HG03280 (cell line): ENCODE results near the gene ACHE.
A peak's percentile ranks its signal among the peaks of the same experiment; 100 is the strongest.

ENCODE experiments used
- ATAC-seq: cut with Tn5 transposase; IDR thresholded peaks from one replicate; pipeline ENCODE4 v1.9.1; 2021; ENCODE audit warnings: mild to moderate bottlenecking, moderate library complexity; ENCODE audit not compliant: unreplicated experiment

ACHE gene

GRCh38 chr7:100897772-100898454 is 2.2 kb upstream of the ACHE start:
- ATAC-seq: no peak

- ATAC-seq: no peak
Measured at GRCh38 chr7:100896732-100897608, 1.3 kb upstream of the ACHE start.

GRCh38 chr7:100895956-100896731 is 456 bp upstream of the ACHE start:
- ATAC-seq: no peak

GRCh38 chr7:100894860-100895700 is 608 bp downstream of the ACHE start:
- no peak for ATAC-seq

GRCh38 chr7:100893910-100894721 is 1.6 kb downstream of the ACHE start:
- no peak for ATAC-seq

- ATAC-seq: no peak
Measured at GRCh38 chr7:100893318-100893895, 2.3 kb downstream of the ACHE start.

- no peak for ATAC-seq
Measured at GRCh38 chr7:100892364-100893317, 3.0 kb downstream of the ACHE start.

GRCh38 chr7:100891568-100892247 is 4.0 kb downstream of the ACHE start:
- no peak for ATAC-seq

- no peak for ATAC-seq
Measured at GRCh38 chr7:100890653-100891567, 4.8 kb downstream of the ACHE start.

GRCh38 chr7:100888988-100889750 is 6.5 kb downstream of the ACHE start, which contains the start of gene UFSP1:
Gene UFSP1 (minus strand): TSS chr7:100889715. CDS start chr7:100889271, 444 bp downstream.
- ATAC-seq: peak; percentile 22

GRCh38 chr7:100888291-100888987 is 7.2 kb downstream of the ACHE start:
- ATAC-seq: no peak

GRCh38 chr7:100887516-100888290 is 8.0 kb downstream of the ACHE start:
- ATAC-seq: peak; percentile 48

- no peak for ATAC-seq
Measured at GRCh38 chr7:100886936-100887515, 8.7 kb downstream of the ACHE start.
